Measurements from ENCODE around the gene SEMA4D. TPM values are rescaled to one million over a fixed set of nuclear protein-coding genes. Genes with fewer than 3 reads are reported as not detected.

Gene SEMA4D
- total RNA-seq, 1 experiment from 2014 or later, result 23.3 TPM

DNA sequence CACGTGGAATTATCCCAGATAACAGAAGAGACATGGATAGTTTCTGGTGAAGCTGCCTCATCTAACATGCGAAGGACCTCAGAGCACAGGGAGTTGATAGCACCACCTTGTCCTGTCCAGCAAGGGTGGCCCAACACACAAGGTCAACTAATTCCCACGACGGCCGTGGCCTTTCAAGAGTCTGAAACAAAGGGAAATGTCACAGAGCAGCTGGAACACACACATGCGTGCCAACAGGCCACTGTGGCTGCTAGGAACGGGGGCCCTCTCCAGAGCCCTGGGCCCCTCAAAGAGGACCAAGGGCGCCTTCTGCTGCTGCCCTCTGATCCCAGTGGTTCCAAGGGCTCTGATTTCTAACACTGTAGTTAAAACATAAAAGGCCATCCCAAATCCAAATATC, 128.9 kb downstream of the SEMA4D start:
- no peak overlapping the region for H3K4me3 Mint-ChIP-seq (ENCODE audit: low read depth, unreplicated experiment)
- intact Hi-C loops (cut with micrococcal nuclease; ENCODE audit: unreplicated experiment), result no loop called here
- no peaks in the 10 kb centered on the region for H3K9me3 Mint-ChIP-seq (ENCODE audit: low read depth, unreplicated experiment)
- DNase-seq, result no peak
- BruUV-seq (replicated peaks), result no TSS peak
- H3K27me3 Mint-ChIP-seq (ENCODE audit: unreplicated experiment), result no peaks in the 10 kb centered on the region
- CTCF ChIA-PET, result no interaction called here
- TF ChIP-seq, protein P1, sequence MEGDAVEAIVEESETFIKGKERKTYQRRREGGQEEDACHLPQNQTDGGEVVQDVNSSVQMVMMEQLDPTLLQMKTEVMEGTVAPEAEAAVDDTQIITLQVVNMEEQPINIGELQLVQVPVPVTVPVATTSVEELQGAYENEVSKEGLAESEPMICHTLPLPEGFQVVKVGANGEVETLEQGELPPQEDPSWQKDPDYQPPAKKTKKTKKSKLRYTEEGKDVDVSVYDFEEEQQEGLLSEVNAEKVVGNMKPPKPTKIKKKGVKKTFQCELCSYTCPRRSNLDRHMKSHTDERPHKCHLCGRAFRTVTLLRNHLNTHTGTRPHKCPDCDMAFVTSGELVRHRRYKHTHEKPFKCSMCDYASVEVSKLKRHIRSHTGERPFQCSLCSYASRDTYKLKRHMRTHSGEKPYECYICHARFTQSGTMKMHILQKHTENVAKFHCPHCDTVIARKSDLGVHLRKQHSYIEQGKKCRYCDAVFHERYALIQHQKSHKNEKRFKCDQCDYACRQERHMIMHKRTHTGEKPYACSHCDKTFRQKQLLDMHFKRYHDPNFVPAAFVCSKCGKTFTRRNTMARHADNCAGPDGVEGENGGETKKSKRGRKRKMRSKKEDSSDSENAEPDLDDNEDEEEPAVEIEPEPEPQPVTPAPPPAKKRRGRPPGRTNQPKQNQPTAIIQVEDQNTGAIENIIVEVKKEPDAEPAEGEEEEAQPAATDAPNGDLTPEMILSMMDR (IDR thresholded peaks at IDR 0.05; ENCODE audit: unreplicated experiment), result no peak
- no peaks in the 10 kb centered on the region for H3K4me1 Mint-ChIP-seq (ENCODE audit: low read depth, unreplicated experiment)
- no peaks in the 10 kb centered on the region for H3K36me3 Mint-ChIP-seq (ENCODE audit: insufficient read depth, unreplicated experiment)
- H3K27ac Mint-ChIP-seq (ENCODE audit: unreplicated experiment), result no peak overlapping the region

DNA sequence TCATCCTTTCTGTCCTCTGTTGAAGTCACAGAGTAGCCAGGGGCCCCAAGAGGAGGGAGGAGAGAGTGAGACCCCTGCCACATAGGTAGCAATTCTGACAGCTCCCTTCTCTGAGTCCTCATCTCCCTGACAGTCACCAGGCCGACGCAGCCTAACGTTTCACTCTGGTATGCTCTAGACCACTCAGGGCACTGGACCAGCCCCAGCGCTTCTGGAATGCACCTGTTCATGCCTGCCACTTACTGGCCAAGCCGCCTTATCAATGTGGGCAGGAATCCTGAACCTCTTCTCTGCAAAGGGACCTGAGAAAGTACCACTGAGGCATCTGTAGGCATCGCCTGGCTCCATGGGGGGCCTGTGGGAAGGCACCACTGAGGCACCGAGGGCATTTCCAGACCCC, 129.4 kb downstream of the SEMA4D start:
- Mint-ChIP-seq H3K4me1 (ENCODE audit: low read depth, unreplicated experiment) (no peaks in the 10 kb centered on the region), H3K9me3 (ENCODE audit: low read depth, unreplicated experiment) (no peaks in the 10 kb centered on the region), H3K27ac (ENCODE audit: unreplicated experiment) (no peak overlapping the region), H3K27me3 (ENCODE audit: unreplicated experiment) (no peaks in the 10 kb centered on the region), H3K36me3 (ENCODE audit: insufficient read depth, unreplicated experiment) (peaks cover under 1% of the 10 kb centered on the region), H3K4me3 (ENCODE audit: low read depth, unreplicated experiment) (no peak overlapping the region)
- CTCF ChIA-PET, result no interaction called here
- DNase-seq, result no peak
- BruUV-seq (replicated peaks), result no TSS peak
- TF ChIP-seq, protein P1 (IDR thresholded peaks at IDR 0.05; ENCODE audit: unreplicated experiment), result no peak
- intact Hi-C loops (cut with micrococcal nuclease; ENCODE audit: unreplicated experiment), result no loop called here

DNA sequence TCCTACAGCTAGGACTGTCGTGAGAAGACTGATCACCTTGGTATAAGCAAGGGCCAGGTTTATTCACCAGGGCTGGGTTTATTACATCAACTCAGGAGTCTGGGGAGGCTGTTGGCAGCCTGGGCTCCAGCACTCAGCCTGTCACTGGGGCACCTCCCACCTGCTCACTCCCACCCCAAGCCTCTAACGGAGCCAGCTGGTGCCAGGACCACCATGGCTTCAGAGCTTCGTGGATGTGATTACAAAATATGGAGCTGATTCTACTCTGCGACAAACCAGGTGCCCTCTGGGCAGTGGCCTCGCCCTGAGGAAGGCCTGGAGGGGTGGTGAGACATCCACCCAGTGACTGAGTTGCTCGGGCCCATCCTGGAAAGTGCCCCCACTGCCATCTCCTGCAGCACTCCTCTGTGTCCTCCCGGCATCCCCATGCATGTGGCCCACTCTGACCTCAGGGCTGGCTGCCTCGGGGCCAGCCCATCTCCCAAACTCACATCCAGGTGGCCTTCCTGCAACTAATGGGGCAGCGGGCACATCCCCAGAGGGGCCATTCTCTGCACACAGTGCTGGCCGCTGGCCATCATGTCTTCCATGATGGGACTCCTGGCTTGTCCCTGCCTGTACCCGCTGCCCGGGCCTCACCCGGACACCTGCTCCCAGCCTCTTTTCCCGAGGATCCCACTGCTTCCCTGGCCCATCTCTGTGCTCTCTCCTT, 130.0 kb downstream of the SEMA4D start:
- Mint-ChIP-seq H3K4me3 (ENCODE audit: low read depth, unreplicated experiment) (no peak overlapping the region), H3K4me1 (ENCODE audit: low read depth, unreplicated experiment) (no peaks in the 10 kb centered on the region), H3K9me3 (ENCODE audit: low read depth, unreplicated experiment) (no peaks in the 10 kb centered on the region), H3K27me3 (ENCODE audit: unreplicated experiment) (no peaks in the 10 kb centered on the region), H3K27ac (ENCODE audit: unreplicated experiment) (no peak overlapping the region), H3K36me3 (ENCODE audit: insufficient read depth, unreplicated experiment) (peaks cover 5% of the 10 kb centered on the region)
- intact Hi-C loops (cut with micrococcal nuclease; ENCODE audit: unreplicated experiment), result no loop called here
- BruUV-seq (replicated peaks), result no TSS peak
- CTCF ChIA-PET, result no interaction called here
- TF ChIP-seq, protein P1 (IDR thresholded peaks at IDR 0.05; ENCODE audit: unreplicated experiment), result no peak
- DNase-seq, result no peak

DNA sequence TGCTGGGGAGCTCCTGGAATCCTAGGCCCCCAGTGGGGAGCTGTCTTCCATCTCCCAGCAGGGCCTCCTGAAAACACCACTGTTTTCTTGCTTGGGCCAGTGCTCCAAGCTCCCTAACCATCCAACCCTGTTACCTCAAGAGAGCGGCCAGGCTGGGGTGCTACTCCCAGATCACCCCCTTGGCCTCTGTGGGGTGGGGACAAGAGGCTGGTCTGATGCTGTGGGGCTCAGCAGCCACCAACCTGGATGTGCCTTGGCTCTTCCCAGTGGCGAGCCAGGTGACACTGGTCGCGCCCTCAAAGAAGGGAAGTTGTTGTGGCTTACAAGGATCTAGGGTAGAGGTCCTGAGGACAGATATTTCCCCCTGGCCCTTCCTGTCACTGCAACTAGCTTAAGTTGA, 130.6 kb downstream of the SEMA4D start:
- no peak for DNase-seq
- no peaks in the 10 kb centered on the region for H3K27me3 Mint-ChIP-seq (ENCODE audit: unreplicated experiment)
- no peak overlapping the region for H3K4me3 Mint-ChIP-seq (ENCODE audit: low read depth, unreplicated experiment)
- BruUV-seq (replicated peaks), result no TSS peak
- H3K36me3 Mint-ChIP-seq (ENCODE audit: insufficient read depth, unreplicated experiment), result peaks cover 5% of the 10 kb centered on the region
- TF ChIP-seq, protein P1 (IDR thresholded peaks at IDR 0.05; ENCODE audit: unreplicated experiment), result no peak
- no peaks in the 10 kb centered on the region for H3K9me3 Mint-ChIP-seq (ENCODE audit: low read depth, unreplicated experiment)
- H3K4me1 Mint-ChIP-seq (ENCODE audit: low read depth, unreplicated experiment), result no peaks in the 10 kb centered on the region
- no peak overlapping the region for H3K27ac Mint-ChIP-seq (ENCODE audit: unreplicated experiment)
- CTCF ChIA-PET, result no interaction called here
- intact Hi-C loops (cut with micrococcal nuclease; ENCODE audit: unreplicated experiment), result no loop called here

All from Calu3 (cell line).